ENCODE results near the gene SLC5A1.

Gene SLC5A1

GRCh38 chr22:32140688-32141087, 97.6 kb downstream of the SLC5A1 start:
- TF ChIP-seq RAD21 (IDR thresholded peaks at IDR 0.05; ENCODE audit: low read depth) = peak; percentile 46

GRCh38 chr22:32142600-32142999, 99.5 kb downstream of the SLC5A1 start:
- no peak for TF ChIP-seq CREB1 (IDR thresholded peaks at IDR 0.05; ENCODE audit: low read depth)
- TF ChIP-seq RAD21 (IDR thresholded peaks at IDR 0.05; ENCODE audit: low read depth) = no peak
- TF ChIP-seq REST (IDR thresholded peaks at IDR 0.05; ENCODE audit: low read depth) = no peak
- no peak for TF ChIP-seq USF1 (IDR thresholded peaks at IDR 0.05)
- no peak for TF ChIP-seq CEBPB (IDR thresholded peaks at IDR 0.05)
- TF ChIP-seq MAX (IDR thresholded peaks at IDR 0.05) = no peak
- TF ChIP-seq YY1 (IDR thresholded peaks at IDR 0.05; ENCODE audit: low read depth) = no peak
- TF ChIP-seq ZBTB7A (IDR thresholded peaks at IDR 0.05; ENCODE audit: low read depth) = no peak
- TF ChIP-seq TEAD4 (IDR thresholded peaks at IDR 0.05) = no peak
- TF ChIP-seq NFIC (IDR thresholded peaks at IDR 0.05) = no peak
- TF ChIP-seq EGR1 (IDR thresholded peaks at IDR 0.05) = no peak

GRCh38 chr22:32144496-32145274, 101.6 kb downstream of the SLC5A1 start:
- no peak for TF ChIP-seq ZBTB7A (IDR thresholded peaks at IDR 0.05; ENCODE audit: low read depth)
- TF ChIP-seq CREB1 (IDR thresholded peaks at IDR 0.05; ENCODE audit: low read depth) = no peak
- TF ChIP-seq TCF12 (IDR thresholded peaks at IDR 0.05; ENCODE audit: low read depth) = no peak
- no peak for TF ChIP-seq USF1 (IDR thresholded peaks at IDR 0.05)
- TF ChIP-seq TAF1 (IDR thresholded peaks at IDR 0.05; ENCODE audit: low read depth) = no peak
- no peak for TF ChIP-seq CEBPB (IDR thresholded peaks at IDR 0.05)
- no peak for TF ChIP-seq RAD21 (IDR thresholded peaks at IDR 0.05; ENCODE audit: low read depth)
- TF ChIP-seq YY1 (IDR thresholded peaks at IDR 0.05; ENCODE audit: low read depth) = no peak
- TF ChIP-seq REST (IDR thresholded peaks at IDR 0.05; ENCODE audit: low read depth) = no peak
- no peak for TF ChIP-seq NFIC (IDR thresholded peaks at IDR 0.05)
- TF ChIP-seq EP300 (IDR thresholded peaks at IDR 0.05; ENCODE audit: borderline replicate concordance) = no peak
- TF ChIP-seq MAX (IDR thresholded peaks at IDR 0.05) = no peak
- no peak for TF ChIP-seq FOXM1 (IDR thresholded peaks at IDR 0.05; ENCODE audit: borderline replicate concordance, low read depth)
- TF ChIP-seq EGR1 (IDR thresholded peaks at IDR 0.05) = no peak
- TF ChIP-seq TEAD4 (IDR thresholded peaks at IDR 0.05) = no peak

GRCh38 chr22:32158712-32159533, 115.9 kb downstream of the SLC5A1 start, which contains the start of gene C22orf42:
TSS of gene C22orf42 (minus strand) at chr22:32159303. CDS start at chr22:32159215, 88 bp downstream.
- TF ChIP-seq CREB1 (IDR thresholded peaks at IDR 0.05; ENCODE audit: low read depth) (no peak), RAD21 (IDR thresholded peaks at IDR 0.05; ENCODE audit: low read depth) (no peak), NFIC (IDR thresholded peaks at IDR 0.05) (no peak), YY1 (IDR thresholded peaks at IDR 0.05; ENCODE audit: low read depth) (no peak), TEAD4 (IDR thresholded peaks at IDR 0.05) (no peak), REST (IDR thresholded peaks at IDR 0.05; ENCODE audit: low read depth) (no peak), MAX (IDR thresholded peaks at IDR 0.05) (no peak), ZBTB7A (IDR thresholded peaks at IDR 0.05; ENCODE audit: low read depth) (no peak), EGR1 (IDR thresholded peaks at IDR 0.05) (no peak), FOXM1 (IDR thresholded peaks at IDR 0.05; ENCODE audit: borderline replicate concordance, low read depth) (no peak), TCF12 (IDR thresholded peaks at IDR 0.05; ENCODE audit: low read depth) (no peak), TAF1 (IDR thresholded peaks at IDR 0.05; ENCODE audit: low read depth) (no peak), USF1 (IDR thresholded peaks at IDR 0.05) (no peak), EP300 (IDR thresholded peaks at IDR 0.05; ENCODE audit: borderline replicate concordance) (no peak), CEBPB (IDR thresholded peaks at IDR 0.05) (no peak)

Measured in Ishikawa (cell line).